ENCODE measurements around the gene LMNTD2.

Gene LMNTD2

DNA sequence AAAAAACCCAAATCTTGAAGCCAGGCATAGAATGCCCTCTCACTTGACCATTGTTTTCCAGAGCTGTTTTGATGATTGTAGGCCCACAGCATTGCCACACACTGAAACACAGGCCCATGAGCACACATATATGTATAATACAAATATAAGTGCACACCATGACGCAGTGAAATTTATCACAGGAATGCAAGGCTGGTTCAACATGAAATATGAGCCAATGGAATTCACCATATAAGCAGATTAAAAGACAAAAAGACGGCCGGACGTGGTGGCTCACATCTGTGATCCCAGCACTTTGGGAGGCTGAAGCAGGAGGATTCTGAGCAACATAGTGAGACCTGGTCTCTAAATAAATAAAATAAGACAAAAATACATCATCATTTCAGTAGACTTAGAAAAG is 44.1 kb downstream of the LMNTD2 start:
- TF ChIP-seq, protein P1, sequence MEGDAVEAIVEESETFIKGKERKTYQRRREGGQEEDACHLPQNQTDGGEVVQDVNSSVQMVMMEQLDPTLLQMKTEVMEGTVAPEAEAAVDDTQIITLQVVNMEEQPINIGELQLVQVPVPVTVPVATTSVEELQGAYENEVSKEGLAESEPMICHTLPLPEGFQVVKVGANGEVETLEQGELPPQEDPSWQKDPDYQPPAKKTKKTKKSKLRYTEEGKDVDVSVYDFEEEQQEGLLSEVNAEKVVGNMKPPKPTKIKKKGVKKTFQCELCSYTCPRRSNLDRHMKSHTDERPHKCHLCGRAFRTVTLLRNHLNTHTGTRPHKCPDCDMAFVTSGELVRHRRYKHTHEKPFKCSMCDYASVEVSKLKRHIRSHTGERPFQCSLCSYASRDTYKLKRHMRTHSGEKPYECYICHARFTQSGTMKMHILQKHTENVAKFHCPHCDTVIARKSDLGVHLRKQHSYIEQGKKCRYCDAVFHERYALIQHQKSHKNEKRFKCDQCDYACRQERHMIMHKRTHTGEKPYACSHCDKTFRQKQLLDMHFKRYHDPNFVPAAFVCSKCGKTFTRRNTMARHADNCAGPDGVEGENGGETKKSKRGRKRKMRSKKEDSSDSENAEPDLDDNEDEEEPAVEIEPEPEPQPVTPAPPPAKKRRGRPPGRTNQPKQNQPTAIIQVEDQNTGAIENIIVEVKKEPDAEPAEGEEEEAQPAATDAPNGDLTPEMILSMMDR (IDR thresholded peaks at IDR 0.05), result no peak
- TF ChIP-seq ZFX (IDR thresholded peaks at IDR 0.05; ENCODE audit: borderline replicate concordance), result no peak
- H3K27ac ChIP-seq, result no peak overlapping the region

DNA sequence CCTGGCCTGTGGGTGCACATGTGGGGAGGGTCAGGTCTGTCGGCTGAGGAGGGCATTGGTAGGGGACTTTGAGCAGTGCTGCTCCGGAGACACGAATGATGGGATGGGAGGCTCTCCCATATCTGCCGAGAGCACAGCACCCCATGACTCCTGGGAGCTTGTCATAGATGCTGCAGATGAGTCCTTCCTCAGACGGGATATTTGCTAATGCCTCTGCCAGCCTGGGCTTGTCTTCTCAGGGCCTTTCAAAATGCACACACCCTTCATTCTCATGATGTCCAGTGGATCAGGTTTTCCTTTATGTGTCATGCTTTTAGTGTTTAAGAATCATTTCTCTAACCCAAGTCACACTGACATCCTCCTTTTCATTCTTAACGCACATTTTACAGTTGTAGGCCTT is 45.4 kb downstream of the LMNTD2 start:
- no peak overlapping the region for H3K27ac ChIP-seq
- TF ChIP-seq, protein P1 (IDR thresholded peaks at IDR 0.05), result no peak

DNA sequence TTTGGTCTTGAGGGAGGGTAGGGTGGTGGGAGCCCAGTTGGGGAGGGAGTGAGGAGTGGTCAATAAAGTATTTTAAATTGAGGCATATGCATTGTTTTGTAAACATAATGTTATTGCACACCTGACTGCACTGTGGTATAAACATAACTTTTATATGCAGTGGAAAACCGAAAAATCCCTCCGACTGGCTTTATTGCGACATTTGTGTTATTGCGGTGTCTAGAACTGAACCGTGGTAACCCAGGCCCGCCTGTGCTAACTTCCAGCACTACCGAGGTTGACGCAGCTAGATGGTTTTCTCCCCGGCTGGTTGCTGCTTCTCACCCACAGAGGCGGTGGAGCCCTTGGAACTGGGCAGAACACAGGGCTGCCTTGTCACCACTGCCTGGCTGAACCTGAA is 45.9 kb downstream of the LMNTD2 start:
- TF ChIP-seq, protein P1 (IDR thresholded peaks at IDR 0.05), result no peak
- TF ChIP-seq ZFX (IDR thresholded peaks at IDR 0.05; ENCODE audit: borderline replicate concordance), result no peak
- H3K27ac ChIP-seq, result no peak overlapping the region

DNA sequence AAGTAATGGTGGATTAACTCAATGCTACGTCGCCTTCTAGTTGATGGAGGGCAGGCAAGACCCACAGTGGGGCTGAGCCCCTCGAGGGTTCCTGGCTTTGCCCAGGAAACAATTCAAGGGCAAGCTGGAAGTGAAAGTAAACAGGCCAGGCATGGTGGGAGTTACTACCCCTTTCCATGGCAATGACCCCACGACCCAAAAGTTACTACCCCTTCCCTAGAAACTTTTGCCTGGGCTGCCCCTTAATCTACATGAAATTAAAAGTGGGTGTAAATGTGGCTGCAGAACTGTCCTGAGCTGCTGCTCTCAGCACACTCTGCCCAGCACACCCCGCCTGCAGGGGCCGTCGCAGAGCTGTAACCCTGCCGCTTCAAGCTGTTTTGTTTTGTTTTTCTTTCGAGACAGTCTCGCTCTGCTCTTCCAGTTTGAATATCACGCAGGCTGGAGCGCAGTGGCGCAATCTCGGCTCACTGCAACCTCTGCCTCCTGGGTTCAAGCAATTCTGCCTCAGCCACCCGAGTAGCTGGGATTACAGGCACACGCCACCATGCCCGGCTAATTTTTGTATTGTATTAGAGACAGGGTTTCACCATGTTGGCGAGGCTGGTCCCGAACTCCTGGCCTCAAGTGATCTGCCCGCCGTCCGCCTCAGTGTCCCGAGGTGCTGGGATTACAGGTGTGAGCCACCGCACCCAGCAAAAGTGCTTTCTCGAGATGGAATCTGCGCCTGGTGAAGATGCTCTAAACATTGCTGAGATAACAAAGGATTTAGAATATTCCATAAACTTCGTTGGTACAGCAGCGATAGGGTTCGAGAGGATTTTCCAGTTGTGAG is 47.6 kb downstream of the LMNTD2 start:
- H3K27ac ChIP-seq, result no peak overlapping the region
- TF ChIP-seq, protein P1 (IDR thresholded peaks at IDR 0.05), result no peak
- no peak for TF ChIP-seq ZFX (IDR thresholded peaks at IDR 0.05; ENCODE audit: borderline replicate concordance)

DNA sequence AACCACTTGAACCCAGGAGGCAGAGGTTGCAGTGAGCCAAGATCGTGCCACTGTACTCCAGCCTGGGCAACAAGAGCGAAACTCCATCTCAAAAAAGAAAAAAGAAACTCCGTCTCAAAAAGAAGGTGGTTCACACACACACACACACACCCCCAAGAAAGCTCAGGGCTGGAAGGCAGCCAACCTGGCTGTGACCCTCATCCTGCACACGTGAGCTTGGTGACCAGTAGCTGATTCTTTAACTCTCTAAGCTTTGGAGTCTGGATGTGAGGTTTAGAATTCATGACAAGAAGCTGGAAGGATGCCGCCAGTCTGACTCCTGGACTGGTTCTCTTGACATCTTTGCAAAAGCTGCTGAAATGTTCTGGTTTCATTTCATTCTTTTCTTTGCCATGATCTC is 51.6 kb downstream of the LMNTD2 start:
- no peak overlapping the region for H3K27ac ChIP-seq
- no peak for TF ChIP-seq ZFX (IDR thresholded peaks at IDR 0.05; ENCODE audit: borderline replicate concordance)
- TF ChIP-seq, protein P1 (IDR thresholded peaks at IDR 0.05), result no peak

DNA sequence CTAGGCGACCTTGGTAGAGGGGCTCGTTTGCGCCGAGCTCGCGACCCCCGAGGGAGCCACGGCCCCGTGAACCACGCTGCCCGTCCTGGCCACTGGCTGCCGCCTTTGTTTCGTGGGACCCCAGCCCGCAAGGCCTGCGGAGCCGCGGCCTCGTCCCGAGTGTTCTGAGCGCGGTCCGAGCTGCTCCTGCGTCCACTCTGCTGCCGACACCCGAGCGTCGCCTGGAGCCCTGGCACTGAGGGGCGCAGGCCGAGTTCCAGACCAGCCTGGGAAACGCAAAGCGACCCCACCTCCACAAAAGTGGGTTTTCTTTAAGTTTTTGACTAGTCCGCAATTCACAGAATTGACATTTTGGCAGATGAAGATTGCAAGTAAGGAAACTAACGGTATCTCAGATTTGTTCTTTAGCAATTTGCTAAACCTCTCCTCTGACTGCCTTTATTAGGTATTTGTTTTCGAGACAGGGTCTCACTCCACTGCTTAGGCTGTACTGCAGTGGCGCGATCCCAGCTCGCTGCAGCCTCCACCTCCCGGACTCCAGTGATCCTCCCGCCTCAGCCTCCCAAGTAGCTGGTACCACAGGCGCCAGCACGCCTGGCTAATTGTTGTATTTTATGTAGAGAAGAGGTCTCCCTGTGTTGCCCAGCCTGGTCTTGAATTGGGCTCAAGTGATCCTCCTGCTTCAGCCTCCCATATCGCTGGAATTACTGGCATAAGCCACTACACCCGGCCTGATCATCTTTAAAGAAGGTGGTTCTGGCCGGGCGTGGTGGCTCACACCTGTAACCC is 52.6 kb downstream of the LMNTD2 start:
- H3K27ac ChIP-seq, result peak overlapping the region; percentile 98
- TF ChIP-seq, protein P1 (IDR thresholded peaks at IDR 0.05), result no peak
- no peak for TF ChIP-seq ZFX (IDR thresholded peaks at IDR 0.05; ENCODE audit: borderline replicate concordance)
